ENCODE results near the gene SYN1.

SYN1 gene

GRCh38 chrX:47595716-47596251 is 23.9 kb downstream of the SYN1 start:
- DNase-seq (ENCODE audit: low spot score), result no peak

GRCh38 chrX:47593522-47593921 is 26.1 kb downstream of the SYN1 start:
- no peak for DNase-seq (ENCODE audit: low spot score)

- DNase-seq (ENCODE audit: low spot score), result no peak
These were observed 28.7 kb downstream of the SYN1 start for GRCh38 chrX:47590984-47591383.

- DNase-seq (ENCODE audit: low spot score), result no peak
These were observed 31.5 kb downstream of the SYN1 start for GRCh38 chrX:47587906-47588735.

- DNase-seq (ENCODE audit: low spot score), result no peak
These were observed 32.4 kb downstream of the SYN1 start for GRCh38 chrX:47587091-47587891.

- DNase-seq (ENCODE audit: low spot score), result no peak
These were observed 33.4 kb downstream of the SYN1 start for GRCh38 chrX:47586043-47586787.

- no peak for DNase-seq (ENCODE audit: low spot score)
These were observed 34.4 kb downstream of the SYN1 start for GRCh38 chrX:47585273-47585672.

GRCh38 chrX:47584714-47585113 is 34.9 kb downstream of the SYN1 start:
- no peak for DNase-seq (ENCODE audit: low spot score)

- DNase-seq (ENCODE audit: low spot score), result no peak
These were observed 36.3 kb downstream of the SYN1 start for GRCh38 chrX:47583240-47583861.

- peak; percentile 89 for DNase-seq (ENCODE audit: low spot score)
These were observed 37.7 kb downstream of the SYN1 start, which contains the start of gene TIMP1 for GRCh38 chrX:47581731-47582647. TSS of gene TIMP1 (plus strand) at chrX:47582436. CDS start at chrX:47583416, 980 bp downstream.

- DNase-seq (ENCODE audit: low spot score), result peak; percentile 32
These were observed 40.1 kb downstream of the SYN1 start for GRCh38 chrX:47579537-47579936.

- DNase-seq (ENCODE audit: low spot score), result no peak
These were observed 41.0 kb downstream of the SYN1 start for GRCh38 chrX:47578692-47579091.

- DNase-seq (ENCODE audit: low spot score), result no peak
These were observed 41.8 kb downstream of the SYN1 start for GRCh38 chrX:47577901-47578300.

GRCh38 chrX:47577424-47577823 is 42.2 kb downstream of the SYN1 start:
- DNase-seq (ENCODE audit: low spot score), result no peak

GRCh38 chrX:47576021-47576898 is 43.4 kb downstream of the SYN1 start:
- DNase-seq (ENCODE audit: low spot score), result no peak

- no peak for DNase-seq (ENCODE audit: low spot score)
These were observed 44.9 kb downstream of the SYN1 start for GRCh38 chrX:47574547-47575301.

GRCh38 chrX:47574076-47574546 is 45.5 kb downstream of the SYN1 start:
- no peak for DNase-seq (ENCODE audit: low spot score)

GRCh38 chrX:47573341-47574075 is 46.1 kb downstream of the SYN1 start:
- peak; percentile 25 for DNase-seq (ENCODE audit: low spot score)
